Transverse colon (tissue), 4 donors: ENCODE results near the gene FHIP2A. TPM values are rescaled to one million over a fixed set of nuclear protein-coding genes. Genes with fewer than 3 reads are reported as not detected.
A peak's percentile ranks its signal among the peaks of the same experiment; 100 is the strongest.

Experiments
- DNase-seq: peaks from one replicate; pipeline ENCODE4 v3.0.0-alpha.2; 2019
- H3K27ac ChIP-seq, 4 donors: fragments of 200-600 bp; sonication (generic); 2 replicates each; pipeline ENCODE4 v1.5.1; 2016 to 2018; ENCODE audit warnings: inconsistent platforms in 4 of 4
- H3K27me3 ChIP-seq: fragments of 200-600 bp; sonication (generic); 2 replicates; pipeline ENCODE4 v1.5.1; 2017; ENCODE audit warnings: inconsistent platforms
- H3K36me3 ChIP-seq, 4 donors: fragments of 200-600 bp; sonication (generic); 2 replicates each; pipeline ENCODE4 v1.5.1; 2017 to 2019; ENCODE audit warnings: inconsistent platforms in 4 of 4
- H3K4me1 ChIP-seq, 4 donors: fragments of 200-600 bp; sonication (generic); 2 replicates each; pipeline ENCODE4 v1.5.1; 2017 to 2020; ENCODE audit warnings: inconsistent platforms in 4 of 4
- H3K4me3 ChIP-seq, 4 donors: fragments of 200-600 bp; sonication (generic); 1 replicate in 1 of 4; 2 replicates in 3 of 4; pipeline versions ENCODE4 v1.5.1 to v1.6.1; 2017 to 2019; ENCODE audit warnings: inconsistent platforms in 4 of 4
- H3K9me3 ChIP-seq, 2 donors: fragments of 200-600 bp; sonication (generic); 2 replicates each; pipeline ENCODE4 v1.5.1; 2017 to 2019; ENCODE audit warnings: inconsistent platforms in 2 of 2
- CTCF ChIP-seq, 5 experiments: fragments of 200-600 bp in 3 of 5; fragments of 450-650 bp in 2 of 5; sonication (generic) in 3 of 5; IDR thresholded peaks; 1 replicate in 2 of 5; 2 replicates in 3 of 5; pipeline ENCODE4 v1.5.1; 2016 to 2017; ENCODE audit warnings: antibody characterized with exemption in 5 of 5, inconsistent platforms in 3 of 5, mild to moderate bottlenecking in 2 of 5, moderate library complexity in 1 of 5
- EP300 ChIP-seq: sonication (generic); formaldehyde crosslinking; IDR thresholded peaks from one replicate; pipeline ENCODE4 v1.6.1; 2017; ENCODE audit warnings: antibody characterized with exemption, low read depth
- POLR2A ChIP-seq: fragments of 450-650 bp; IDR thresholded peaks from one replicate; pipeline ENCODE4 v1.6.1; 2016; ENCODE audit warnings: antibody characterized with exemption, mild to moderate bottlenecking, moderate library complexity
- POLR2AphosphoS5 ChIP-seq, 3 donors: sonication (generic); formaldehyde crosslinking; IDR thresholded peaks; one replicate each; pipeline ENCODE4 v1.6.1; 2016; ENCODE audit warnings: antibody characterized with exemption in 3 of 3
- WGBS, 2 donors: methylation state at CpG; one replicate each; pipeline ENCODE4 v1.1.5; 2018; ENCODE audit warnings: low coverage in 1 of 2; 5-methylcytosine and 5-hydroxymethylcytosine counted together
- in situ Hi-C, 4 donors: fragments of 200-750 bp; cut with MboI; loops; one replicate each; pipeline versions ENCODE4 v1.15.0 to v1.15.1; 2017; ENCODE audit warnings: low sequenced_read_pairs in 3 of 4, low pct_ligation_motif_present in 1 of 4, low pct_unique_long_range_greater_than_20kb in 1 of 4
- intact Hi-C: fragments of 100-400 bp; cut with DNase I; formaldehyde crosslinking; loops from one replicate; pipeline ENCODE4 v1.15.1; 2023; ENCODE audit warnings: low total_unique reads
- total RNA-seq, 4 donors: library from RNA; depleted of rRNA; stranded (reverse); fragments of >200 nt; gene quantifications; one replicate each; pipeline ENCODE4 v1.1.0, GENCODE V29; 2016

FHIP2A gene
- total RNA-seq, 4 donors from 2014 or later: 17.2 to 218 (median 25.5) TPM

GRCh38 chr10:114824391-114824790, 2.8 kb downstream of the FHIP2A start:
- H3K9me3 ChIP-seq: no peaks in the 10 kb centered on the region
- intact Hi-C loops: no loop called here
- H3K4me1 ChIP-seq: peaks cover 16 to 40% (median 20%) of the 10 kb centered on the region in 4 donors
- H3K27ac ChIP-seq: no peak overlapping the region
- in situ Hi-C loops: no loop called here
- 77 to 78% methylated on average over 1 of the region's 1 CpG for WGBS, 2 donors
- peak overlapping the region in 1 of 4 donors; percentile 8 for H3K4me3 ChIP-seq
- DNase-seq: no peak
- H3K27me3 ChIP-seq: no peaks in the 10 kb centered on the region
- TF ChIP-seq CTCF (IDR thresholded peaks at IDR 0.05): no peak
- TF ChIP-seq EP300: no peak
- no peak for TF ChIP-seq POLR2AphosphoS5 (IDR thresholded peaks at IDR 0.05)
- no peak for TF ChIP-seq POLR2A
- no peaks in the 10 kb centered on the region for H3K36me3 ChIP-seq

GRCh38 chr10:114825513-114826253, 4.1 kb downstream of the FHIP2A start:
- Histone ChIP-seq H3K4me3 (no peak overlapping the region), H3K36me3 (no peaks in the 10 kb centered on the region), H3K9me3 (no peaks in the 10 kb centered on the region), H3K4me1 (peaks cover 16 to 40% (median 20%) of the 10 kb centered on the region in 4 donors), H3K27ac (no peak overlapping the region), H3K27me3 (no peaks in the 10 kb centered on the region)
- TF ChIP-seq POLR2A: no peak
- TF ChIP-seq CTCF (IDR thresholded peaks at IDR 0.05): no peak
- no peak for TF ChIP-seq EP300
- TF ChIP-seq POLR2AphosphoS5 (IDR thresholded peaks at IDR 0.05): no peak
- WGBS, 2 donors: 72 to 79% methylated on average over 3 to 4 of the region's 4 CpGs
- intact Hi-C loops (no loop called here), in situ Hi-C loops (no loop called here)
- no peak for DNase-seq

GRCh38 chr10:114829160-114829909, 7.8 kb downstream of the FHIP2A start:
- H3K36me3 ChIP-seq: peaks cover 0 to 16% (median 8%) of the 10 kb centered on the region in 4 donors
- WGBS, 2 donors: 78% methylated on average over 1 to 4 of the region's 4 CpGs
- no peaks in the 10 kb centered on the region for H3K27me3 ChIP-seq
- peaks cover under 1 to 18% (median 4%) of the 10 kb centered on the region in 4 donors for H3K4me1 ChIP-seq
- no peak for DNase-seq
- no peak overlapping the region for H3K4me3 ChIP-seq
- in situ Hi-C loops: no loop called here
- no peaks in the 10 kb centered on the region for H3K9me3 ChIP-seq
- intact Hi-C loops: no loop called here
- H3K27ac ChIP-seq: no peak overlapping the region
- TF ChIP-seq POLR2AphosphoS5 (IDR thresholded peaks at IDR 0.05) (no peak), EP300 (no peak), CTCF (IDR thresholded peaks at IDR 0.05) (no peak), POLR2A (no peak)

- H3K36me3 ChIP-seq: peaks cover 0 to 31% (median 12%) of the 10 kb centered on the region in 4 donors
These were observed 9.7 kb downstream of the FHIP2A start for GRCh38 chr10:114831186-114831867.

More at GRCh38 chr10:114831186-114831867, 9.7 kb downstream of the FHIP2A start:
- Histone ChIP-seq H3K9me3 (no peaks in the 10 kb centered on the region), H3K4me1 (no peaks in the 10 kb centered on the region), H3K27ac (no peak overlapping the region), H3K4me3 (no peak overlapping the region), H3K27me3 (no peaks in the 10 kb centered on the region)
- no peak for DNase-seq
- TF ChIP-seq POLR2A (no peak), EP300 (no peak), POLR2AphosphoS5 (IDR thresholded peaks at IDR 0.05) (no peak), CTCF (IDR thresholded peaks at IDR 0.05) (no peak)
- intact Hi-C loops: no loop called here
- in situ Hi-C loops: no loop called here
- 79 to 88% methylated on average over 5 to 6 of the region's 6 CpGs for WGBS, 2 donors
